NCI-H1694 treated with DMSO at 0.1 percent for 48 hours (cell line): ENCODE results near the gene SRD5A1.

Experiments
- DNase-seq: peaks from one replicate; lab custom pipeline; 2025; lab: John Stamatoyannopoulos, UW

The SRD5A1 gene

DNA sequence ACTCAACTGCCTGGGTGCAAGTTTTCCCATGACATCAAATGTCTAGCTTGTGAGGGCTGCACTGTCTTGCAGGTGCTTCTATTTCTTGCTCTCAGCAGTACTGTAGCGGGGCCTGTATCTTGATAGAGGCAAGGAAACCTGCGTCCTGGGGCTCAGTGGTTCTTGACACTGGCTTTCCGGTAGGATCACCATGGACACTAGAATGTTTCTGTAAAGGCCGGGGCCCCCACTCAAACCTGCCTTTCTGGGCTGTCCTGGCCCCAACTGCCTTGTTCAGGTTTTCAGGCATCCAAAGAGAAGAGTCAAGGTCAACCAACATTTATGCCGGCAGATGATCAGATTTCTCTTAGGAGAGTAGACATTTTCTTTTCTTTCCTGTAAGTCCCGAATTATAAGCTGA is 53.3 kb downstream of the SRD5A1 start:
- DNase-seq = no peak

DNA sequence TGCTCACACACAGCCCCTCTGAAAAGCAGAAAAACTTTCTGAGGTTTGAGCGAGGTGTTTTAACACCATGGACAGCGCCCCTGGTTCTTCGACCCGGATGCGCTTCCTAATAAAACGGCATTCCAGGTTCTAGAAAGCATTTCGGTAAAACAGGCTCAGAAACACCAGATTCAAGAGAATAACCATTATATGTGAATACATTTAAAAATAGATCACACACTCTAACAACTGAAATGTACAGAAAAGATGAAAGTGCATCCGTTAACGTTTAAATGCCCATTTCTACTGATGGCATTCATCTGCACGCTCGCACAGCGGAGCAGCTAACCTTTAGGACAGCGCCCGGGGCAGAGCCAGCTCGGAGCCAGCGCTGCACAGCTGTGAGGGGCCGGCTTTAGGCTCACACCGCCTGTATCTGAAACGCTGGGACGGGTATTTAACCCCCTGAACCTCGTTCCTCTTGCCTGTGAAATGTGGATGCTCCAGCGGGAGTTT is 53.7 kb downstream of the SRD5A1 start:
- DNase-seq = no peak

DNA sequence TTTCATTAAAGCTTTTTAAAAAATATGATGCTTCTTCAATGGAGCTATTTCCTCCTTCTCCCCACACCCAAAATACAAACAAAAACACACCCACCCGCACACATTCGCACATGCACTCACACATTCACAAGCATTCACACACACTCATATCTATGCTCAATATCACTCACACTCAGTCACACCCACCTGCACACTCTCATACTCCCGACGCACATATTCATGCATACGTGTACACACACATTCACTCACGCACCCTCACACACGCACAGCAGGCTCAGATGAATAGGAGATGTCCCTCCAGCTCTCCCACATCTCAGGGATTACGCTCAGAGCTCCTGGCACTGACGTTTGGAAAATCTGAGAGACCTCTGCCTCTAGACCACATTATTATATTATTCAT is 54.3 kb downstream of the SRD5A1 start:
- DNase-seq = no peak

DNA sequence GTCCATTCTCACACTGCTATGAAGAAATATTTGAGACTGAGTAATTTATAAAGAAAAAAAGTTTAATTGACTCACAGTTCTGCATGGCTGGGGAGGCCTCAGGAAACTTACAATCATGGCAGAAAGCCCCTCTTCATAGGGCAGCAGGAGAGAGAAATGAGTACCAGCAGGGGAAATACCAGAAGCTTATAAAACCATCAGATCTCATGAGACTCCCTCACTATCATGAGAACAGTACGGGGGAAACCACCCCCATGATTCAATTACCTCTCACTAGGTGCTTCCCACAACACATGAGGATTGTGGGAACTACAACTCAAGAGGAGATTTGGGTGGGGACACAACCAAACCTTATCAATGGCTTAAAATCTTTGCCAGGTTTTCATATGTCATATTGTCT is 59.7 kb downstream of the SRD5A1 start:
- DNase-seq = no peak

DNA sequence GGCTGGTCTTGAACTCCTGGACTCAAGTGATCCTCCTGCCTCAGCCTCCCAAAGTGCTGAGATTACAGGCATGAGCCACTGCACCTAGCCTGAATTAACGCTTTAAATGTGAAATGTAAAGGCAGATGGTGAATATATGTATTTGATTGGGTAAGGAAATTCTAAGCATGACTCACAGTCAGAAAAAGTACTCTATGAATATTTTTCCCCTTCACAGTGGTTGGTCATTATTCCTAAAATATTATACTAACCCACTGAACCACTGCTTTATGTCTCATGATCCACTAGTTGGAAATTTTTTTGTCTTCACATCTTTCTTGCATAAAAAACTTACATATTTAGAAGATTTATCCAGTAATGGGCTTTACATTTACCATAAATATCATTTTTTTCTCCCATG is 65.5 kb downstream of the SRD5A1 start:
- no peak for DNase-seq

DNA sequence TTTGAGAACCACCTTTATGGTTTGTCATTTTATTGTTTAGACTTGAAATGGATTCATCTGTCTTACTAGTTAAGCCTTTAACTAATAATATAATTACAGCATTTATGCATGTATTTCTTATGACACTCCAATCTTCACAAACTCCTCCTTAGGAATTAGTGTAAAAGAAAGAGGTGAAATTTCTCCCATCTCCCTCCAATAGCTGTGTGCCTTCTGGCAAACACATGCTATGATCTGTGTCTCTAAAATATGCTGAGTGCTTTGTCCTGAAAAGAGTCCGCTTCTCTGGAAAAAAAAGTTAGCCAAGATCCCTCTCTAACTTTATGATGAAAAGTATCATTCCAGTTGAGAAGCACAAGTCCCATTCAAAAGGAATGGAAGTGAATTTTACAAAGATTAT is 66.1 kb downstream of the SRD5A1 start:
- no peak for DNase-seq

DNA sequence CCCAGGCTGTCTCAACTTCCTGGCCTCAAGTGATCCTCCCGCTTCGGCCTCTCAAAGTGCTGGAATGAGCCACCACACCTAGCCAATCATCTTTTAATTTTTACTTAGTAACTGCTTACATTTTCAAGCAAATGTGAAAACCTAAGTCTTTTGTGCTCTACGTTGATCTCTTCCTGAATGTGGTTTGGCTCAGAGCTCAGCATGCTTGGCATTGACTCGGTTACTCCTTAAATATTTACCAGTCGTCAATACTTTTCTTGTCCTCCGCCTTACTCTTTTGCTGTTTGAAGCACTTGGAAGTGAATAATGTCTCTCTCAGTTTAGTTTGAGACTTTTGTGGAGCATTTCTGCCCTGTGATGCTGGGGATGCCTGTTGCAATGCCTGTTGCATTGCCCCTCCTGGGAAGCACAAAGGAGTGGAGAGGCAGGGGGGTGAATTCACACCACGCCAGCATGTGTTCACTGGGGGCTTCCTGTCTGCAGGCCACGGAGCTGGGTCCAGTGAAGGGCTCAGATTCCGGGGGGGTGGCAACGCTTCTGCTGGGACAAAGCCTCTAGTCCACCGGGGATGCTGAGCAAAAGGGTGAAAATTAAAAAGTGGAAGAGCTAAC is 66.9 kb downstream of the SRD5A1 start:
- no peak for DNase-seq

DNA sequence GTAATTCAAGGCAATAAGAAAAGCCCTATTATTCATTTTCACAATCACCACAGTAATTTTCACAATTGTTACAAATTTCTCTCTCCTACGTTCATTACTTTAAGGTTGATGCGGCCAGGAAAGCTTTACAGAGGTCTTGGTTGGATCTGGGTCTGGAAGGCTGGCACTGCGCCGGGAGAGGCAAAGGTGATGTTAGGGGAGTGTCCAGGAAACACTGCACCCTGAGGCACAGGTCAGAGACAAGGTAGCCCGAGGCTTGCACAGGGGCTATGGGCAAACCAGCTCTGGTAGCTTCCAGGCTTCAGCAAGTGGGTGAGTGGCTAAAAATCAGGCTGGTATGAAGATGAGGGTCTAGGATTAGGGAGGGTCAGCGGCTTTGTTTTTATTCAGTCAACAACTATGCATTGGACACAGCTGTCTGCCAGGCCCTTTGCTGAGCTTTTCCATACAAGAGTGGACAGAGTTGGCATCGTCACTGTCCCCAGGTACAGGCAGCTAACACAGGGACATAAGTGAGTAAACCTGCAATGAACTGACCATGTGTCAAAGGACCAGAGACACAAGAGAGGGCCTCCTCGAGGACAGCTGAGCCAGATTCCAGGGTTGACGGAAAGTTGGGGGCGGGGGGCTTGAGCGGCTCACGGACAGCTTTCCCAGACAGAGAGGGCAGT is 67.6 kb downstream of the SRD5A1 start:
- no peak for DNase-seq

DNA sequence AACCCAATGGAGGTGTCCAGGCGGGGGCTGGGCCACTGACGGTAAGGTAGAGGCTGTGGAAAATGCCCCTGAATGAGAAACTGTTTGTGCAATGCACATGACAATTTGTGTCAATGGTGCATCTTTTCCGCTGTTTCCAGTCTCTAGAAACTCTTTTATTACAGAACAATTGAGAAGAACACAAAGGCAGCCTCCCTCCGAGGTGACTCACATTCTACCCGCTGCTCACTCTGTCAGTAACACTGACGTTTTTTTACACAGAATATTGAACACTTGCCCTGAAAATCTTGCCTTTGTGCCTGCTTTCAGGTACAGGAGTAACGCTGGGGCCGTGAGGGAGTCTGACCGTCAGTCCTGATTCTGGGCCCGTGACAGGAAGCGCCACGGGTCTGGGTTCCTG is 68.3 kb downstream of the SRD5A1 start:
- no peak for DNase-seq

DNA sequence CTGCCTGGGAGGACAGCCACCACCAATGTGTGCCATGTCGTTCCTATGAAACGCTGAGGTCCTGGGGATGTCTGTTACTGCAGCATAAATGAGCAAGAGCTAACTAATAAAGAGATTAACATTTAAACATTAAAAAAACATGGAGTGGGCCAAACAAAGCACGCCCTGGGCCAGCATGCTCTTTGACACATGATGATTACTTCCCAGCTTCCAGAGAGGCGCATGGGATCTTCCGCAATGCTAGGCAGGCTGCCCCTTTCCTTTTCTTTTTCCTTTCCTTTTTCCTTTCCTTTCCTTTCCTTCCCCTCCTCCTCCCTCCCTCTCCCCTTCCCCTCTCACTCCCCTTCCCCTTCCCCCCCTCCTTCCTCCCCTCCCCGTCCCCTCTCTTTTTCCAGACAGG is 69.4 kb downstream of the SRD5A1 start:
- DNase-seq = no peak

DNA sequence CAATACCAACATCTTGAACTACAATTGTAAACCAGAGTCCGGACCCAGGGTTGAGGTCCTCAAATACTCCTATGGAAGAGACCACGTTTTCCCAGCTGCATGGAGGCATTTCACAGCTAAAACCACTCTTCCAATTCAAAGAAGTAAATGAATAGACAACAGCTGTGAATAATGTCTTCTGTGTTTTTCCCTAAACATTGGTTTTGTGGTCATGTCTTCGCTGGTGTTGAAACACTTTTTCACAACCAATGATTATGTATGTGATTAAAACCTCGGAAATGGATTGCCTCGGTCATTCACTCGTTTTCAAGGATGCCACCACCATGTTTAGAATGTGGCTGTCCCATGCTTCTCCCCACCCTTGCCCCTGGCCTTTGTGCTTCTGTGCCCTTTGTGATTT is 70.6 kb downstream of the SRD5A1 start:
- DNase-seq = no peak

DNA sequence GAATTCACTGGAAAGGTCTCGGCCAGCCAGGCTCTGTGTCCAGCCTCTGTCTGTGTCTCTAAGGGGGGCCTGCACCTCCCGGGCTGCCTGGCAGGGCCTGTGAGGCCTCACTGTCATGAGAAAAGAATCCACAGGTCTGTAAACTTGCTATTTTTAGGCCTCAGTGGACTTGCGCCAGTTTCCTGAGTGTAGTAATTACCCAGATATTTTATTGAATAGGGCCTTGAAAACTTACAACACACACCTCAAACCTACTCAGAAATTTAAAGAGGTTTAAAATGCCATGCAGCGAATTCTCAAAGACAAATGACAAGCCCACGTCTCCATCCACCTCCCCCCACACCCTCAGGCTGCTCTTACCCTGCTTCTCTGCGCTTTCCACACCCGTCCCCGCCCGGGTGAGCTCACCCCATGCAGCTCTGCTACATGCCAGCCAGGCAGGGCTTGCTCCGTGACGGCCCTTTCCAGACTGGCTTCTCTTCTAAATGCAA is 71.2 kb downstream of the SRD5A1 start:
- no peak for DNase-seq

DNA sequence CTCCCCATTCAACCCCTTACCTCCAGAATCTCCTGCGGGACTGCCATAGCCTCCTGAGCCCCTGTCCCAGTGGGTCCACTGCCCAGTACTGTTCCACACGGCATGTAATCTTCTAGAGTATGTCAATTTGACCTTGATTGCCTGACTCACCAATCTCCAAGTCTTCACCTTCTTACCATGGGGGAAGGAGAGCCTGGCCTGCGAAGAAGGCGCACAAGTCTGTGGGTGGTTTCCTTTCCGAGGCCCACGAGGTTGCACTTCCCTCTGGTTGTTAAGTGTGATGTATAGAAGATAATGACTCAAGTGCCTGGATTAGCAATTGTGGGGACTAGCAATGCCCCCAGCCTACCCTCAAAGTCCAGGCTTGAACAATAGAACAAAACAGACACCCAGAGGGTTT is 71.8 kb downstream of the SRD5A1 start:
- DNase-seq = no peak

DNA sequence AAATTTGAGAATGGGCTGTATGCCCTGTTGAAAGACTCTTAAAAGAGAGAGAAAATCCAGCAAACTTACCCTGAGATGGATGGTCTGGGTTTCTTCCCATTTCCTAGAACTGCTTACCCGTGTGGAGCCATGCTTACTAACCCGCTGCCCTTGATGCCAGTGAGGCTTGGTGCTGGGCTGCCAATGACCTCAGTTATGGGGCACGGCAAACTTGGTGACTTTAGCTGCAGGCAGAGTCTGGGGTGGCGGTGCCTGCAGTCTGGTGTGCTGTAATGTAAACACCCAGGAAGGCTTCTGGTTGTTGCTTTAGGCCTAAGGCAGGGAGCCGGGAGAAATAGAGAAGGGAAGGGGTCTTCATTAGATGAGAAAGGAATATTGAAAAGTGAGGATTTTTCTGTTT is 72.7 kb downstream of the SRD5A1 start:
- no peak for DNase-seq

DNA sequence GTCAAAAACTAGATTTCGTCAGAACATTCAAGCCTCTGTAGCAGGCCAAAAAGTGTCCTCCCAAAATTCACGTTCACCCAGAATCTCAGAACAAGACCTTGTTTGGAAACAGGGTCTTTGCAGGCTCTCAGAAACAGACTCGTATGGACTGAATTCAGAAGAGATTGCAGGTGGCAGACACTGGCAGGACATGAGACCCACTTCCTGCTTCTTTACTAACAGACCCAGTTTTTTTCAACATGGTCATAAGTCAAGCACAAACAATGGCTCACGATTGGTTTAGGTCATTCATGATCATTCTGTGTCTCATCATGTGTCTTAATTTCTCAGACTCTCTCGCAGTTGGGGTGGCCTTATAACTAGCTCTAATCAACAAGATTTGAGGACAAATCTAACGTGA is 74.6 kb downstream of the SRD5A1 start:
- no peak for DNase-seq

DNA sequence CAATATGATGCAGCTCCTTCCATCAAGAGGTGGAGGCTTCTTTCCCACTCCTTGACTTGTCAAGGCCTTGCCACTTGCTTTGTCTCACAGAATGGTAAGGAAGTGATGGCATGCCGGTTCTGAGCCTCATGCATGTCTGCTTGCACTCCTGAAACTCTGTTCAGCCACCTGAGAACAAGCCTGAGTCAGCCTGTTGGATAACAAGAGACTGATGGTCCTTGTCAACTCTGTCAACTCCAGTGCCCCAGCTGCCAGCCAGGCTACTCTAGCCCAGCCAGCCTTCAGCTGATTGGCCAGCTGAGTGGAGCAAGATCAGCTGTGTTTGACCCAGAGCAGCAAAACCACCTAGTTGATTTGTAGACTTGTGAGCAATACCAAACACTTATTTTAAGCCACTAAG is 75.6 kb downstream of the SRD5A1 start:
- DNase-seq = no peak

DNA sequence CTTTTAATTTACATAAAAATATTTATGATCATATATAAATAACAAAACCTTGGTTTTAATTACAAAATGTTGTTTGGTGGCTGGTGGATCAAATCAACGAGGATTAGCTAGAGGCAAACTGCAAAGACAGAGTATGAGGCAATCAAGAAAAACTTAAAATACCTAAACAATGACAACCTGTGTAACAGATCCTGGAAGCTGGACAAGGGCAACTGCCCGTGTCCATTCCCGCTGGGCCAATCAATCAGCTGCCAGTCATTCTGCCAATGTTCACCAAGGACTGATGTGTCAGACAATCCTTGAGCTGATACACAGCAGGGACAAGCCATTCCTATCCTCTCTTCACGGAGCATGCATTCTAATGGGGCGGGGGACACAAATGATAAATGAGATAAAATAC is 76.8 kb downstream of the SRD5A1 start:
- no peak for DNase-seq

DNA sequence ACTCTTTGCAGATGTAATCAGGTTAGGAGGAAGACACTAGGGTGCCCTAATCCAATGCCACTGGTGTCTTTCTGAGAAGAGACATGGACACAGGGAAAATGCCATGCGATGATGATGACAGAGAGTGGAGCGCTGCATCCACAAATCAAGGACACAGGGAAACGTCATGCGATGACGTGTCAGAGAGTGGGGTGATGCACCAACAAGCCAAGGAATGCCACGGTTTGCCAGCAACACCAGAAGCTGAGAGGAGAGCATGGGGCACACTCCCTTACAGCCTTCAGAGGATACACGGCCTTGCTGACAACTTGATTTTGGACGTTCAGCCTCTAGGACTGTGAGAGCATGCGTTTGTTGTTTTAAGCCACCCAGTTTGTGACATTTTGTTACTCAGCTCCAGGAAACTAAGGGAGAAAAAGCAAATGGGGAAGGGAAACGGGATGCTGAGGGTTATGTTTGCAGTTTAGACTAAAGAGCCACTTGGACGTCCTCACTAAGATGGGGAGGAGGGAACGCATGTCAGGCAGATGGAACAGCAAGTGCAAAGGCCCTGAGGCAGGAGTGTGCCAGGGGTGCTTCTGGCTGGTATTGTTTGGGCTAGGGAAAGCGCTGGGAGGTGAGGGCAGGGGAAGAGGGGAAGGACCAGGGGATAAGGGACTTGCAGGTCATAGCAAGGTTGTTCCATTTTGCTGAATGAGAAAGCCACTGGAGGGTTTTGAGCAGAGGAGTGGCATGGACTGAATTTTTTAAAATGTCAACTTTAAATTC is 77.5 kb downstream of the SRD5A1 start:
- DNase-seq = no peak

DNA sequence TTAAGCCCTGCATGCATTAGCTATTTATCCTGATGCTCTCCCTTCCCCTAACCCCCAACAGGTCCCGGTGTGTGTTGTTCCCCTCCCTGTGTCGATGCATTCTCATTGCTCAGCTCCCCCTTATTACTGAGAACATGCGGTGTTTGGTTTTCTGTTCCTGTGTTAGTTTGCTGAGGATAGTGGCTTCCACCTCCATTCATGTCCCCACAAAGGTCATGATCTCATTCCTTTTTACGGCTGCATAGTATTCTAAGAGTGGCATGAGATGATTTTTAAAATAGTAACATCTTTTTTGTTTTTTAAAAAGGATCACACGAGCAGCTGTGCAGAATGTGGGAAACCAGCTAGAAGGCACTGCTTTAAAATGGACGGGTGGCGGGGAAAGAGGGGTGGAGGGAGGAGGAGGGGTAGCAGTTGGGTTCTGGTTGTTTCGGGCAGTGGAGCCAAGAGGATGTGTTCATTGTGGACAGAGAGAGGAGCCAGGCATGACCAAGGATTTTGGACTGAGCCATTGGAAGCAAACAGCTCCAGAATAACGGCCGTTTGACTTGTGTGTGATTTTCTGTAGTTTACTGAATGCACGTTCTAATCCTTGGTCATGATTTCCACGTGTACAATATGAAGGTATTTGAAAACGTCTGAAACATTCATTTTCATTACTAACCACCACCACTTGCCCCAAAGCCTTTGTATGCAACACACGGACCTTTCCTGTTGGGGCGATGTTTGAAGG is 78.3 kb downstream of the SRD5A1 start:
- no peak for DNase-seq

DNA sequence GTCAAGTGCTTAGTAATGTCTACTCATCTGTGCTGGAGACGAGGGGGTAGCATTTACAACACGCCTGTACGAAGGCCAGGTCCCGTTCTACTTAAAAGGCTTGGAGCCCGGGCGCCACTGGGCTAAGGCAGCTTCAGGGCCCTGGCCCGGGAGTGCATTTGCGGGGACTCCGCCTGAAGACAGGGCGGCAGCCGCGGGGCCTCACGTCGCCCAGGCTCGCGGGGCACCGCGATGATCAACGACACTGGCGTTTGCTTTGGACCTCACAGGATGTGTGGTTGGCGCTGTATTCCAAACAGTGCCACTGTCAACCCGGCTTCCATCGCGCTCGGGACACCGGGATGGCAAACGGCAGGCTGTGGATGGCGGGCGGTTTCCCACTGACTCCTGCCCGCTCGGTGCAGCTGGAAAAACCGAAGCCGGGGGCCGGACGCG is 78.9 kb downstream of the SRD5A1 start:
- DNase-seq = peak; percentile 49

DNA sequence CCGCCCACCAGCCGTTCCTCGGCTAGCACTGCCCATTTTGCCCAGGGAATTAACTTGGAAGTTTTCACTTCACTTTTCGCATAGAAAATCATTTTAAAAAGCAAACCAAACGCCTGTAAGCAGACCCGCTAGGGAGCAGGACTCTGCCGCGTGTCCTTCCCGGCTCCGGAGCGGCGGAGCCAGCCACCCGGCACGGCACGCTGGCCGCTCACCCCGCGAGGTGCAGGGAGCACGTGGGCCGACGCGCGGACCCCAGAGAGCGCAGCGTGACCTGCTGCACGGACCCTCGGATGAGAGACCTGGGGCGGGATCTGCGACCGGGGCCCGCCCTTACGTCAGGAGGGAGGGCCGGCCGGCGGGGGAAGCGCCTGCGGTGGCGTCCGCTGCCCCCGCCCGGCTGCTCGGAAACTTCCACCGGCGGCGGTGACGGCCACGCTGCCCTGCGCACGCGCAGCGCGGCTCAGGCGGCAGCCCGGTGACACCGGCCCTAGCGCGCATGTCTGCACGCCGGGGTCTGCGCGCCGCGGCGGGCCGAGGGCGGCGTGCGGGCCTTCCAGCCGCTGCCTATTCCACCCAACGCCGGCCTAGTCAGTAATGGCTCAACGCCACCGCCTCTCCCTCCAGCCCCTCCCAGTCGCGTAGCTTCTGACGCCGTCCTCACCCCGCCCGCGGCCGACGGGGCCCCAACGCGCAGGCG is 79.5 kb downstream of the SRD5A1 start:
- peak; percentile 98 for DNase-seq
